IPS-11a (cell line): ENCODE data around the gene FRA10AC1.

ENCODE experiments used
- H3K4me3 ChIP-seq: one replicate; pipeline ENCODE4 v1.5.1; 2013; ENCODE audit warnings: low read depth, low read length, control low read depth

Gene FRA10AC1

GRCh38 chr10:93630625-93631557, 71.5 kb downstream of the FRA10AC1 start:
- no peak overlapping the region for H3K4me3 ChIP-seq

GRCh38 chr10:93629647-93630305, 72.6 kb downstream of the FRA10AC1 start:
- H3K4me3 ChIP-seq: no peak overlapping the region

DNA sequence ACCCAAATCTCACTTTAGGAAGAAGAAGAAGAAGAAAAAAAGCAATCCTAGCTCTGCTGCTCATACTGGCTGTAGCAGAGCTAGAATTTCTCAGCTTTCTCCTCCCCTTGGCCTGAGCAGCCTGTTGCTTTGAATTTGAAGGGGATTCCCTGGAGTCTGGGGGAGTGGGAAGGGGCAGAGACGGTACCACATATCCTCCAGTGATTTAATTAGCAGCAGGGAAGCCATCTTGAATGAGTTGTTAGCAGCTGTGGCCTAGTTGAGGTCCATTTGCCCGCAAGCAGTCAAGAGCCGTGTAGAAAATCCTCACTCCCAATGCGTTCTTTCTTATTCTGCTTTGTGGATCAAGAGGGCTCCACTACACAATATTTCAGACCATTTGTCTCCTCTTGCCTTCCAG, 73.5 kb downstream of the FRA10AC1 start:
- no peak overlapping the region for H3K4me3 ChIP-seq

DNA sequence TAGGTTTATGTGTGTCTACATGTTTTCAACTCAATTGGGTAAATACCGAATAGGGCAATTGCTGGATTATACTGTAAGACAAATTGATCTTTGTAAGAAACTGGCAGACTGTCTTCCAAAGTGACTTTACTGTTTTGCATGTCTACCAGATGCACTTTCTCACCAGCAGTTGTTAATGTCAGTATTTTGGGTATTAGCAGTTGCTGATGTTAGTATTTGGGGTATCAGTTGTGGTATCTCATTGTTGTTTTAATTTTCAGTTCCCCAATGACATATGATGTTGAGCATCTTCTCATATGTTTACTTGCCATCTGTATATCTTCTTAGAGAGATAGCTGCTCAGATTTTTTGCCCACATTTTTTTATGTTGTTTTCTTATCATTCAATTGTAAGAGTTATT, 79.5 kb downstream of the FRA10AC1 start:
- H3K4me3 ChIP-seq: no peak overlapping the region

GRCh38 chr10:93620925-93621324, 81.5 kb downstream of the FRA10AC1 start:
- no peak overlapping the region for H3K4me3 ChIP-seq
